Lower lobe of right lung (tissue), 2 donors: Measurements from ENCODE around the gene CACNA1C. TPM values are rescaled to one million over a fixed set of nuclear protein-coding genes. Genes with fewer than 3 reads are reported as not detected.

ENCODE experiments used
- ATAC-seq, 2 donors: fragments of 200-7000 bp; cut with Tn5 transposase; one replicate each; pipeline ENCODE4 v1.9.1; 2020 to 2022; ENCODE audit warnings: mild to moderate bottlenecking in 2 of 2, moderate library complexity in 2 of 2
- DNase-seq: peaks from one replicate; pipeline ENCODE4 v3.0.0-alpha.2; 2020
- H3K27ac ChIP-seq: fragments of 200-600 bp; one replicate; pipeline ENCODE4 v1.8.0; 2022
- H3K27me3 ChIP-seq: fragments of 200-600 bp; one replicate; pipeline ENCODE4 v1.8.0; 2022; ENCODE audit warnings: low read depth
- H3K36me3 ChIP-seq: fragments of 200-600 bp; one replicate; pipeline ENCODE4 v1.8.0; 2022; ENCODE audit warnings: mild to moderate bottlenecking
- H3K4me1 ChIP-seq: fragments of 200-600 bp; one replicate; pipeline ENCODE4 v1.8.0; 2022
- H3K4me3 ChIP-seq: fragments of 200-600 bp; one replicate; pipeline ENCODE4 v1.8.0; 2022; ENCODE audit warnings: mild to moderate bottlenecking
- H3K9me3 ChIP-seq: fragments of 200-600 bp; one replicate; pipeline ENCODE4 v1.8.0; 2022
- CTCF ChIP-seq: fragments of 200-600 bp; IDR thresholded peaks from one replicate; pipeline ENCODE4 v1.8.0; 2022; ENCODE audit warnings: antibody characterized with exemption, mild to moderate bottlenecking
- intact Hi-C: fragments of 100-400 bp; cut with DNase I; formaldehyde crosslinking; loops from one replicate; pipeline ENCODE4 v1.11.0; 2022
- total RNA-seq: library from RNA; stranded (reverse); fragmentation: NEBNext Ultra II Directional; extraction: Animal tissue kit (Norgen Biotek cat#: 25700); gene quantifications from one replicate; pipeline ENCODE4 v1.2.1, GENCODE V29; 2021
- donor health status: DM: no; HTN: yes; CAD: no; lungs with severe emphysema.

Gene CACNA1C
- total RNA-seq, 1 donor from 2014 or later = 8.4 TPM

- Histone ChIP-seq H3K27me3 (peaks cover 39% of the 10 kb centered on the region), H3K9me3 (no peaks in the 10 kb centered on the region), H3K36me3 (no peaks in the 10 kb centered on the region), H3K4me3 (no peak overlapping the region), H3K4me1 (peaks cover 5% of the 10 kb centered on the region), H3K27ac (no peak overlapping the region)
- DNase-seq = peak; percentile 57
- TF ChIP-seq CTCF = peak; percentile 71
- intact Hi-C loops = no loop called here
- ATAC-seq = no peak
These were observed 4.4 kb downstream of the CACNA1C start for GRCh38 chr12:2057041-2057794.

GRCh38 chr12:2057795-2058408, 5.1 kb downstream of the CACNA1C start:
- H3K27me3 ChIP-seq = peaks cover 37% of the 10 kb centered on the region
- DNase-seq (no peak), ATAC-seq (no peak)
- intact Hi-C loops = no loop called here
- no peaks in the 10 kb centered on the region for H3K36me3 ChIP-seq
- no peak overlapping the region for H3K4me3 ChIP-seq
- H3K9me3 ChIP-seq = no peaks in the 10 kb centered on the region
- H3K27ac ChIP-seq = no peak overlapping the region
- H3K4me1 ChIP-seq = peaks cover 5% of the 10 kb centered on the region
- no peak for TF ChIP-seq CTCF

DNA sequence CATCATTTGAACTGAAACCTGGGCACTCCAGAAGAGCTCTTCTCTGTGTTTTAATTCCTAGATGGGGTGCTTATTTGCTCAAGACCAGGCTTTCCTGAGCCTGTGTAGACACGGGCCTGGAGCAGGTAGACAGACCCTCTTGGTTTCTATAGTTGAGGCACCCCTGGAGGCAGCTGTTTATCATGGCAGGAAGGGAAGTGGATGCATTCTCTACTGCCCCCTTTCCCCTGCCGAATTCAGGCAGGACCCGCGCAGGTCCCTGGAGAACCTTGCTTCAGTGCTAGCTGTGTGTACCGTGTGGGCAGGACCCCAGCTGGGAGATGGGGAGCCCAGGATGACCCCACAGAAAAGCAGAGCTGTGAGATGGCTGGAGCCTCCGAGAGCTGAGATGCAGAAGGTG, 6.0 kb downstream of the CACNA1C start:
- intact Hi-C loops = no loop called here
- ATAC-seq (no peak), DNase-seq (no peak)
- peaks cover 29% of the 10 kb centered on the region for H3K27me3 ChIP-seq
- no peaks in the 10 kb centered on the region for H3K4me1 ChIP-seq
- H3K36me3 ChIP-seq = no peaks in the 10 kb centered on the region
- TF ChIP-seq CTCF = no peak
- H3K27ac ChIP-seq = no peak overlapping the region
- no peak overlapping the region for H3K4me3 ChIP-seq
- no peaks in the 10 kb centered on the region for H3K9me3 ChIP-seq

- Histone ChIP-seq H3K36me3 (no peaks in the 10 kb centered on the region), H3K4me3 (no peak overlapping the region), H3K27ac (no peak overlapping the region), H3K9me3 (no peaks in the 10 kb centered on the region), H3K4me1 (peaks cover 10% of the 10 kb centered on the region), H3K27me3 (peaks cover 11% of the 10 kb centered on the region)
- DNase-seq (no peak), ATAC-seq (no peak)
- TF ChIP-seq CTCF = no peak
- intact Hi-C loops = no loop called here
These were observed 8.6 kb downstream of the CACNA1C start for GRCh38 chr12:2061402-2061801.

DNA sequence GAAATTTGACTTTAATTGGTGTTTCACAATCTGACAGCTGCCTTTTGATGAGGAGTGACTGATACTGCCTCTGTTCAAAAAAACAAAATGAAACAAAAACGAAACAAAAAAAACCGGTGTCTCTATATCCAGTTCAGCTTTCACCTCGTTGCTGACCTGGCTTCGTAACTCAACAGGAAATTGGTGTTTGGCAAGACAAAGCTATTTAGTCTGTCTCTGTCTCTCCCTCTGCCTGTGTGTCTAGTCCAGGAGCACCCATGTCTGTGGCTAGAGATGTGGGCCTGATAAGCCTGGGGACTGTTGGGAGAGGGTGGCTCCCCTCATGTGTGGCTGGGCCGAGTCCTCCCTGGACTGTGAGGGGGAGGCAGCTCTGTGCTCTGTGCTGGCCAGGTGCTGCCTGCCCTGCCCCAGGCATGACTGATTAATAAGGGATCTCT, 11.3 kb downstream of the CACNA1C start:
- intact Hi-C loops = no loop called here

More for the DNA sequence above, 11.3 kb downstream of the CACNA1C start:
- peak; percentile 19 to 54 for ATAC-seq
- Histone ChIP-seq H3K4me1 (peaks cover 10% of the 10 kb centered on the region), H3K4me3 (peak overlapping the region; percentile 22), H3K9me3 (no peaks in the 10 kb centered on the region), H3K27me3 (peaks cover 3% of the 10 kb centered on the region), H3K36me3 (no peaks in the 10 kb centered on the region), H3K27ac (peak overlapping the region; percentile 32)
- no peak for DNase-seq
- TF ChIP-seq CTCF = no peak
